ENCODE results near the gene XPNPEP3.

- TF ChIP-seq POLR2AphosphoS5 (IDR thresholded peaks at IDR 0.05; ENCODE audit: low read depth, low read length) (no peak), SIN3A (IDR thresholded peaks at IDR 0.05; ENCODE audit: borderline replicate concordance, insufficient read depth, low read length) (no peak), FOXP2 (optimal IDR thresholded peaks at IDR 0.05; ENCODE audit: borderline replicate concordance, extremely low read depth, extremely low read length, insufficient read depth) (no peak)
Measured at GRCh38 chr22:40876907-40877306, 20.0 kb downstream of the XPNPEP3 start.
